ENCODE results near the gene CNTRL.
"Not testable (repeated sequence)": the region's sequence is repeated elsewhere in the genome, so short reads cannot be mapped to it uniquely, and the experiment has no call there.

Gene CNTRL

GRCh38 chr9:121074370-121075250 lies at the start of gene CNTRL:
Gene CNTRL (plus strand): TSS chr9:121074955. CDS start chr9:121088327, 13,372 bp downstream.
- peak; percentile 94 for DNase-seq

GRCh38 chr9:121026260-121026691 lies 48.5 kb upstream of the CNTRL start:
- no peak for DNase-seq

- no peak for DNase-seq
Observed at GRCh38 chr9:121026768-121027167, 48.0 kb upstream of the CNTRL start.

GRCh38 chr9:121028285-121028684 lies 46.5 kb upstream of the CNTRL start:
- not testable (repeated sequence) for DNase-seq

- no peak for DNase-seq
Observed at GRCh38 chr9:121029469-121029868, 45.3 kb upstream of the CNTRL start.

GRCh38 chr9:121034529-121034928 lies 40.2 kb upstream of the CNTRL start:
- DNase-seq: no peak

GRCh38 chr9:121035717-121036116 lies 39.0 kb upstream of the CNTRL start:
- DNase-seq: not testable (repeated sequence)

GRCh38 chr9:121038362-121038761 lies 36.4 kb upstream of the CNTRL start:
- no peak for DNase-seq

- DNase-seq: no peak
Observed at GRCh38 chr9:121038804-121039203, 36.0 kb upstream of the CNTRL start.

- DNase-seq: no peak
Observed at GRCh38 chr9:121048175-121048574, 26.6 kb upstream of the CNTRL start.

- DNase-seq: no peak
Observed at GRCh38 chr9:121048618-121049017, 26.1 kb upstream of the CNTRL start.

GRCh38 chr9:121050128-121050988 lies 24.4 kb upstream of the CNTRL start, which contains the start of gene C5:
Gene C5 (minus strand): TSS chr9:121050275. CDS start chr9:121050246, 29 bp downstream.
- DNase-seq: no peak

GRCh38 chr9:121053544-121053943 lies 21.2 kb upstream of the CNTRL start:
- DNase-seq: no peak

GRCh38 chr9:121055642-121056143 lies 19.1 kb upstream of the CNTRL start:
- DNase-seq: no peak

GRCh38 chr9:121057821-121058220 lies 16.9 kb upstream of the CNTRL start:
- DNase-seq: no peak

GRCh38 chr9:121059513-121059912 lies 15.2 kb upstream of the CNTRL start:
- no peak for DNase-seq

- DNase-seq: peak; percentile 78
Observed at GRCh38 chr9:121059998-121060636, 14.6 kb upstream of the CNTRL start.

GRCh38 chr9:121066850-121067249 lies 7.9 kb upstream of the CNTRL start:
- no peak for DNase-seq

- DNase-seq: no peak
Observed at GRCh38 chr9:121067640-121068039, 7.1 kb upstream of the CNTRL start.

GRCh38 chr9:121069396-121069795 lies 5.4 kb upstream of the CNTRL start:
- no peak for DNase-seq

- no peak for DNase-seq
Observed at GRCh38 chr9:121071370-121071755, 3.4 kb upstream of the CNTRL start.

GRCh38 chr9:121071756-121072421 lies 2.9 kb upstream of the CNTRL start:
- no peak for DNase-seq

All from NCI-H2171 (cell line).